ENCODE data around the gene C8G. TPM values are rescaled to one million over a fixed set of nuclear protein-coding genes. Genes with fewer than 3 reads are reported as not detected.

C8G gene
- total RNA-seq, 2 donors from 2014 or later, result not detected

DNA sequence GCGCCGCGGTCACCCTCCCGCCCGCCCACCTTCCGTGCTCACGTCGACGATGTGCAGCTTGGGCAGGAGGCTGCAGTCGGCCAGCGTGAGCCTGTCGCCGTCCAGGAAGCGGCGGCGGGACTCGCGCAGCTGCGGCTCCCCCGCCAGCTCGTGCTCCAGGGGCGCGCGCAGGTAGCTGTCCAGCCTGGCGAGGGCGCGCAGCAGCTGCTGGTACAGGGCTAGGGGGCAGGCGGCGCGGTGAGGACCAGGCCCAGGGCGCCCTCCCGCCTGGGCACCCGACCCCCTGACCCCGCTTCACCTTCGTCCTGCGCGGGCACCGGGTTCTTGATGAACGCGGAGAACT, 49.8 kb downstream of the C8G start:
- no peak for DNase-seq (ENCODE audit: low spot score)
- WGBS, result 58% methylated on average over 7 of the region's 40 CpGs
- intact Hi-C loops (cut with DNase I), result no loop called here
- TF ChIP-seq CTCF (IDR thresholded peaks at IDR 0.05) (no peak), POLR2AphosphoS5 (IDR thresholded peaks at IDR 0.05) (no peak), POLR2A (IDR thresholded peaks at IDR 0.05) (no peak)
- Histone ChIP-seq H3K4me3 (no peak overlapping the region), H3K9me3 (no peaks in the 10 kb centered on the region), H3K36me3 (no peaks in the 10 kb centered on the region), H3K27me3 (replicated peaks; ENCODE audit: insufficient read depth) (no peaks in the 10 kb centered on the region), H3K27ac (no peak overlapping the region), H3K4me1 (replicated peaks) (peaks cover 21% of the 10 kb centered on the region)

DNA sequence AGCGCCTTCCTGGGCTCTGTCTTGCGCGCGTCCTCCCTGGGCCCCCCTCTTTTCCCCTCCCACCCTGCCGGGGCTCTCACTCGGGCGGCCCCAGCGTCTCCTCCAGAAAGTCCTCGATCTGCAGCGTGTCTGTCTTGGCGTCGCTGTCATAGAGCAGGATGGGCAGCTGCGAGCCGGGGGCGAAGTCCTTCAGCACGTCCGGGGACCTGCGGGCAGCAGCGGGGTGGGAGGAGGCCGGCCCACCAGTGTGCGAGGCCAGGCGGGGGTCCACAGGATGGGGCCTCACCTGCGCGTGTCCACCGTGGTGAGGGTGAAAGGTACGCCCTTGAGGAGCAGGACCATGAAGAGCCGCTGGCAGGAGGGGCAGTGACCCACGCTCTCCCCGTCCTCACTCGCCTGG, 50.3 kb downstream of the C8G start:
- no peak overlapping the region for H3K4me3 ChIP-seq
- intact Hi-C loops (cut with DNase I), result no loop called here
- H3K27me3 ChIP-seq (replicated peaks; ENCODE audit: insufficient read depth), result no peaks in the 10 kb centered on the region
- H3K36me3 ChIP-seq, result no peaks in the 10 kb centered on the region
- peaks cover 21% of the 10 kb centered on the region for H3K4me1 ChIP-seq (replicated peaks)
- H3K9me3 ChIP-seq, result no peaks in the 10 kb centered on the region
- TF ChIP-seq POLR2AphosphoS5 (IDR thresholded peaks at IDR 0.05), result no peak
- no peak for TF ChIP-seq POLR2A (IDR thresholded peaks at IDR 0.05)
- TF ChIP-seq CTCF (IDR thresholded peaks at IDR 0.05), result no peak
- no peak for DNase-seq (ENCODE audit: low spot score)
- 55% methylated on average over 30 of the region's 30 CpGs for WGBS
- no peak overlapping the region for H3K27ac ChIP-seq

- no peak overlapping the region for H3K27ac ChIP-seq
- H3K4me1 ChIP-seq (replicated peaks), result peaks cover 21% of the 10 kb centered on the region
- H3K27me3 ChIP-seq (replicated peaks; ENCODE audit: insufficient read depth), result no peaks in the 10 kb centered on the region
- H3K9me3 ChIP-seq, result no peaks in the 10 kb centered on the region
- intact Hi-C loops (cut with DNase I), result no loop called here
- H3K4me3 ChIP-seq, result peak overlapping the region; percentile 3 to 18
- DNase-seq (ENCODE audit: low spot score), result no peak
- WGBS, result 21% methylated on average over 12 of the region's 12 CpGs
- H3K36me3 ChIP-seq, result no peaks in the 10 kb centered on the region
- TF ChIP-seq POLR2A (IDR thresholded peaks at IDR 0.05) (no peak), CTCF (IDR thresholded peaks at IDR 0.05) (no peak), POLR2AphosphoS5 (IDR thresholded peaks at IDR 0.05) (no peak)
Measured at GRCh38 chr9:136995772-136996311, 50.8 kb downstream of the C8G start.

Other genes starting within 250 kb of the C8G start
- 10 to 100 TPM; 18.9 to 27.8 TPM for gene DIPK1B, start 232.7 kb upstream of the C8G start, total RNA-seq
- gene LCN10, start 202.3 kb upstream of the C8G start, total RNA-seq, result 10 to 100 TPM in 1 of 2 donors, 1 to 10 TPM in 1; 3.9 to 14.8 TPM
- gene LCN6, start 196.7 kb upstream of the C8G start, total RNA-seq, result 10 to 100 TPM in 1 of 2 donors, 1 to 10 TPM in 1; 7.8 to 16.2 TPM
- gene LCN8, start 187.0 kb upstream of the C8G start, total RNA-seq, result not detected
- under 1 TPM in 1 of 2 donors, not detected in 1; 0.40 TPM for gene LCN15, start 180.7 kb upstream of the C8G start, total RNA-seq
- gene TMEM141, start 153.9 kb upstream of the C8G start, total RNA-seq, result 100 to 1,000 TPM; 181 to 335 TPM
- 10 to 100 TPM in 1 of 2 donors, 1 to 10 TPM in 1; 9.5 to 45.0 TPM for gene CCDC183, start 148.9 kb upstream of the C8G start, total RNA-seq
- gene RABL6, start 137.3 kb upstream of the C8G start, total RNA-seq, result 100 to 1,000 TPM in 1 of 2 donors, 10 to 100 TPM in 1; 76.6 to 124 TPM
- 10 to 100 TPM in 1 of 2 donors, 1 to 10 TPM in 1; 3.6 to 10.1 TPM for gene AJM1, start 102.8 kb upstream of the C8G start, total RNA-seq
- 100 to 1,000 TPM; 139 to 212 TPM for gene PHPT1, start 95.8 kb upstream of the C8G start, total RNA-seq
- 10 to 100 TPM in 1 of 2 donors, 1 to 10 TPM in 1; 5.2 to 17.7 TPM for gene MAMDC4, start 92.9 kb upstream of the C8G start, total RNA-seq
- gene EDF1, start 78.9 kb upstream of the C8G start, total RNA-seq, result 100 to 1,000 TPM; 399 to 528 TPM
- 10 to 100 TPM; 23.6 to 24.2 TPM for gene TRAF2, start 58.7 kb upstream of the C8G start, total RNA-seq
- gene FBXW5, start 505 bp upstream of the C8G start, total RNA-seq, result 100 to 1,000 TPM; 199 to 304 TPM
- gene LCN12, start 7.0 kb downstream of the C8G start, total RNA-seq, result 10 to 100 TPM in 1 of 2 donors, 1 to 10 TPM in 1; 4.1 to 13.7 TPM
- gene PTGDS, start 32.3 kb downstream of the C8G start, total RNA-seq, result 1,000 to 10,000 TPM in 1 of 2 donors, 10 to 100 TPM in 1; 59.4 to 5,242 TPM
- 10 to 100 TPM in 1 of 2 donors, under 1 TPM in 1; 0.41 to 22.5 TPM for gene LCNL1, start 37.8 kb downstream of the C8G start, total RNA-seq
- gene PAXX, start 47.2 kb downstream of the C8G start, total RNA-seq, result 10 to 100 TPM; 61.6 to 71.8 TPM
- gene CLIC3, start 51.3 kb downstream of the C8G start, total RNA-seq, result 1 to 10 TPM; 4.2 to 6.7 TPM
- 10 to 100 TPM; 27.4 to 79.1 TPM for gene ABCA2, start 83.0 kb downstream of the C8G start, total RNA-seq
- under 1 TPM in 1 of 2 donors, not detected in 1; 0.57 TPM for gene FUT7, start 86.8 kb downstream of the C8G start, total RNA-seq
- gene NPDC1, start 100.9 kb downstream of the C8G start, total RNA-seq, result 100 to 1,000 TPM; 384 to 427 TPM
- 10 to 100 TPM in 1 of 2 donors, 1 to 10 TPM in 1; 9.8 to 10.9 TPM for gene ENTPD2, start 108.8 kb downstream of the C8G start, total RNA-seq
- 10 to 100 TPM in 1 of 2 donors, 1 to 10 TPM in 1; 7.2 to 17.2 TPM for gene SAPCD2, start 125.3 kb downstream of the C8G start, total RNA-seq
- 10 to 100 TPM in 1 of 2 donors, 1 to 10 TPM in 1; 8.2 to 19.9 TPM for gene UAP1L1, start 132.3 kb downstream of the C8G start, total RNA-seq
- 100 to 1,000 TPM in 1 of 2 donors, 10 to 100 TPM in 1; 67.4 to 107 TPM for gene MAN1B1, start 141.7 kb downstream of the C8G start, total RNA-seq
- gene DPP7, start 169.5 kb downstream of the C8G start, total RNA-seq, result 100 to 1,000 TPM; 147 to 235 TPM
- 1 to 10 TPM in 1 of 2 donors, under 1 TPM in 1; 0.59 to 1.8 TPM for gene GRIN1, start 193.9 kb downstream of the C8G start, total RNA-seq
- gene LRRC26, start 224.8 kb downstream of the C8G start, total RNA-seq, result 100 to 1,000 TPM; 183 to 582 TPM
- gene TMEM210, start 226.8 kb downstream of the C8G start, total RNA-seq, result 1 to 10 TPM in 1 of 2 donors, not detected in 1; 3.1 TPM
- 10 to 100 TPM; 32.5 to 64.5 TPM for gene ANAPC2, start 243.3 kb downstream of the C8G start, total RNA-seq
- 100 to 1,000 TPM; 114 to 124 TPM for gene SSNA1, start 243.4 kb downstream of the C8G start, total RNA-seq

Measured in prostate gland (tissue), 2 donors.